Measurements from ENCODE around the gene CDK12. TPM values are rescaled to one million over a fixed set of nuclear protein-coding genes. Genes with fewer than 3 reads are reported as not detected.
"Not testable (repeated sequence)": the region's sequence is repeated elsewhere in the genome, so short reads cannot be mapped to it uniquely, and the experiment has no call there.

CDK12 gene
- total and polyA plus RNA-seq, 8 donors, result 9.3 to 30.7 (median 15.2) TPM

DNA sequence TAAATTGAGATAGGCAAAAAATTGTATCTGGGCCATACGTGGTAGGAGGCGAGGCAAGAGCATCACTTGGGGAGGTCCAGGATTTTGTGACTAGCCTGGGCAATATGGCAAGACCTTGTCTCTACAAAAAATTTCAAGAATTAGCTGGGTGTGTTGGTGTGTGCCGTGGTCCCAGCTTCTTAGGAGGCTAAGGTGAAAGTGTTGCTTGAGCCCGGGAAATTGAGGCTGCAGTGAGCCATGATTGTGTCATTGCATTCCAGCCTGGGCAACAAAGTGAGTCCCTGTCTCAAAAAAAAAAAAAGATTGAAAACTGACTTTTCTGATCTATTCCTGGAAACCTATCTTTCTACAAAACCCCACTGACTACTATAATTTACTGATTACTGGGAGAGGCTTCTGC lies 26.7 kb downstream of the CDK12 start:
- TF ChIP-seq, protein P1, sequence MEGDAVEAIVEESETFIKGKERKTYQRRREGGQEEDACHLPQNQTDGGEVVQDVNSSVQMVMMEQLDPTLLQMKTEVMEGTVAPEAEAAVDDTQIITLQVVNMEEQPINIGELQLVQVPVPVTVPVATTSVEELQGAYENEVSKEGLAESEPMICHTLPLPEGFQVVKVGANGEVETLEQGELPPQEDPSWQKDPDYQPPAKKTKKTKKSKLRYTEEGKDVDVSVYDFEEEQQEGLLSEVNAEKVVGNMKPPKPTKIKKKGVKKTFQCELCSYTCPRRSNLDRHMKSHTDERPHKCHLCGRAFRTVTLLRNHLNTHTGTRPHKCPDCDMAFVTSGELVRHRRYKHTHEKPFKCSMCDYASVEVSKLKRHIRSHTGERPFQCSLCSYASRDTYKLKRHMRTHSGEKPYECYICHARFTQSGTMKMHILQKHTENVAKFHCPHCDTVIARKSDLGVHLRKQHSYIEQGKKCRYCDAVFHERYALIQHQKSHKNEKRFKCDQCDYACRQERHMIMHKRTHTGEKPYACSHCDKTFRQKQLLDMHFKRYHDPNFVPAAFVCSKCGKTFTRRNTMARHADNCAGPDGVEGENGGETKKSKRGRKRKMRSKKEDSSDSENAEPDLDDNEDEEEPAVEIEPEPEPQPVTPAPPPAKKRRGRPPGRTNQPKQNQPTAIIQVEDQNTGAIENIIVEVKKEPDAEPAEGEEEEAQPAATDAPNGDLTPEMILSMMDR (IDR thresholded peaks at IDR 0.05), result no peak
- H3K27me3 ChIP-seq, result no peaks in the 10 kb centered on the region
- intact Hi-C loops (cut with DNase I), result no loop called here
- no peaks in the 10 kb centered on the region for H3K4me1 ChIP-seq
- no peak for ATAC-seq
- H3K27ac ChIP-seq, result no peak overlapping the region
- WGBS, 2 donors, result 93% methylated on average over 4 of the region's 4 CpGs
- H3K4me3 ChIP-seq, result no peak overlapping the region
- H3K9me3 ChIP-seq, result no peaks in the 10 kb centered on the region
- H3K36me3 ChIP-seq, result peaks cover 0 to 27% (median 4%) of the 10 kb centered on the region in 3 donors
- FAIRE-seq, result no peak
- DNase-seq, result no peak

DNA sequence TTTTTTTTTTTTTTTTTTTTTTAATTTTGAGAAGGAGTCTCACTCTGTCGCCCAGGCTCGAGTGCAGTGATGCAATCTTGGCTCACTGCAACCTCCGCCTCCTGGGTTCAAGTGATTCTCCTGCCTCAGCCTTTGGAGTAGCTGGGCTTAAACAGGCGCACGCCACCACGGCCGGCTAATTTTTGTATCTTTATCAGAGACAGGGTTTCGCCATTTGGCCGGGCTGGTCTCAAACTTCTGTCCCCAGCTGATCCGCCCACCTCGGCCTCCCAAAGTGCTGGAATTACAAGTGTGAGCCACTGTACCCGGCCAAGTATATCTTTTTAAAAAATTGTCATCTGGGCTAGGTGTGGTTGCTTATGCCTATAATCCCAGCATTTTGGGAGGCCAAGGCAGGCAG lies 35.6 kb downstream of the CDK12 start:
- DNase-seq; ATAC-seq; H3K4me3 ChIP-seq; H3K27ac ChIP-seq; FAIRE-seq; intact Hi-C loops (cut with DNase I); H3K4me1 ChIP-seq; H3K9me3 ChIP-seq; H3K27me3 ChIP-seq: not testable (repeated sequence)
- 93 to 96% methylated on average over 12 of the region's 12 CpGs for WGBS, 2 donors
- peaks cover 2 to 61% (median 17%) of the 10 kb centered on the region in 3 donors for H3K36me3 ChIP-seq

DNA sequence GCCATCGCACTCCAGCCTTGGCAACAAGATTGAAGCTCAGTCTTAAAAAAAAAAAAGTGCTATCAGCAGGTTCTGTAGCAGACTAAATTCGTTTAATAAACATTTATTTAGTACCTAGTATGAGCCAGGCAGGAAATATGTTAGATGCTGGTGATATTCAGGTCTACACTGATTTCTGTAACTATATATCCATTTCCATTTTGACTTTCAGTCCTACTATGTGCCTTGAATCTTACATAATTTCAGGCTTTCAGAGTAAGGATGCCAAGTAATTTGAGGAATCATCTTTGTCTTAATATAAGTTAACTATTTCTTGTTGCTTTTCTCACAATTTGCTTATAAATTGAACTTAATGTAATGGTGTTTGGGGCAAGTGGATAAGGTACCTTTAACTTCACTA lies 46.2 kb downstream of the CDK12 start:
- peaks cover 0 to 39% (median 5%) of the 10 kb centered on the region in 3 donors for H3K36me3 ChIP-seq
- DNase-seq (no peak), FAIRE-seq (no peak), ATAC-seq (no peak)
- no peaks in the 10 kb centered on the region for H3K9me3 ChIP-seq
- 68 to 71% methylated on average over 2 of the region's 2 CpGs for WGBS, 2 donors
- H3K27me3 ChIP-seq, result no peaks in the 10 kb centered on the region
- intact Hi-C loops (cut with DNase I), result no loop called here
- H3K27ac ChIP-seq, result no peak overlapping the region
- H3K4me1 ChIP-seq, result no peaks in the 10 kb centered on the region
- H3K4me3 ChIP-seq, result no peak overlapping the region
- TF ChIP-seq, protein P1 (IDR thresholded peaks at IDR 0.05), result no peak

DNA sequence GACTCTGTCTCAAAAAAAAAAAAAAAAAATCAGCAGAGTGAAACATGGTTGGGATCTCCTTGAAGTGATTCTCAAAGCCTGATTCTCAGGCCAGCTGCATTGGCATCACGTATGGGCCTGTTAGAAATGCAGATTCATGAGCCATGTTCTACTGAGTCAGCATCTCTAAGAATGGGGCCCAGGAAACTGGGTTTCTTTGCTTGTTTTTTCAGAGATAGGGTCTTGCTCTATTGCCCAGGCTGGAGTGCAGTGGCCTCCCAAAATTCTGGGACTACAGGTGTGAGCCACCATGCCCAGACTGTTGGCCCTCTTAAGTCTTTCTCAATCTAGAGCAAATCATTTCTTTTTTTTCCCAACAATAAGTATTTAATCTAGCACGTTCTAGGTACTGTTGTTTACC lies 47.7 kb downstream of the CDK12 start:
- ATAC-seq (no peak), DNase-seq (no peak), FAIRE-seq (no peak)
- Histone ChIP-seq H3K27ac (no peak overlapping the region), H3K4me3 (no peak overlapping the region), H3K27me3 (no peaks in the 10 kb centered on the region), H3K4me1 (no peaks in the 10 kb centered on the region), H3K9me3 (no peaks in the 10 kb centered on the region), H3K36me3 (peaks cover 0 to 36% (median 0%) of the 10 kb centered on the region in 3 donors)
- TF ChIP-seq, protein P1 (IDR thresholded peaks at IDR 0.05), result no peak
- intact Hi-C loops (cut with DNase I), result no loop called here
- WGBS, 2 donors, result 86 to 96% methylated on average over 2 of the region's 2 CpGs

DNA sequence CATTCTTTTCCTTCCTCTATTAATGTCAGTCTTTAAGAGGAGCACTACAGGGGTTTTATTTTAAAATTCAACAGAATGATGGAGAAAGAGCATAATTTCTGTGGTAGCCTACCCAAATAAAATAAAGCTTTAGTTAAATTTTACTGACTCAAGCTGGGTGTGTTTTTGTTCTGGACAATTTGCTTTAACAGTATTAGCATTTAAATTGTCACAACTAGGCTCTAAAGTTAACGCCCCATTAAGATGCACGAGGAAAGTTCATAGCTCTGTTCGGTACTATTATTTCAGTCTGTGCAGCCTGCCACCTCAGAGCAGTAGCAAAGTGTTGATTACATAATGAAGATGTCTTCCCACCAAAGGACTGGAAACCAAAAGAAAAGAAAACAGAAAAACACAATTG lies 52.0 kb downstream of the CDK12 start:
- 86 to 91% methylated on average over 3 of the region's 3 CpGs for WGBS, 2 donors
- ATAC-seq, result no peak

More for the DNA sequence above, 52.0 kb downstream of the CDK12 start:
- DNase-seq, result no peak
- Histone ChIP-seq H3K4me3 (no peak overlapping the region), H3K27ac (no peak overlapping the region), H3K27me3 (no peaks in the 10 kb centered on the region), H3K36me3 (peaks cover 0 to 62% (median 7%) of the 10 kb centered on the region in 3 donors), H3K4me1 (no peaks in the 10 kb centered on the region), H3K9me3 (no peaks in the 10 kb centered on the region)
- intact Hi-C loops (cut with DNase I), result no loop called here
- no peak for FAIRE-seq
- TF ChIP-seq, protein P1 (IDR thresholded peaks at IDR 0.05), result no peak

All from pancreas (tissue), 10 donors.